IMR-90 (cell line): ENCODE data around the gene FANCE.

Experiments
- POLR2A ChIP-seq: IDR thresholded peaks from 2 replicates; pipeline ENCODE4 v1.6.1; 2012; ENCODE audit warnings: mild to moderate bottlenecking, low read depth, low read length
- RFX5 ChIP-seq: IDR thresholded peaks from 2 replicates; pipeline ENCODE4 v1.8.0; 2012; ENCODE audit warnings: low read depth, mild to moderate bottlenecking, low read length, moderate library complexity
- TF ChIP-seq, protein P1 (sequence below): conservative IDR thresholded peaks from 2 replicates; pipeline ENCODE4 v1.5.1; 2012; ENCODE audit warnings: mild to moderate bottlenecking, low read depth, low read length, improper control_type of control experiment

DNA sequence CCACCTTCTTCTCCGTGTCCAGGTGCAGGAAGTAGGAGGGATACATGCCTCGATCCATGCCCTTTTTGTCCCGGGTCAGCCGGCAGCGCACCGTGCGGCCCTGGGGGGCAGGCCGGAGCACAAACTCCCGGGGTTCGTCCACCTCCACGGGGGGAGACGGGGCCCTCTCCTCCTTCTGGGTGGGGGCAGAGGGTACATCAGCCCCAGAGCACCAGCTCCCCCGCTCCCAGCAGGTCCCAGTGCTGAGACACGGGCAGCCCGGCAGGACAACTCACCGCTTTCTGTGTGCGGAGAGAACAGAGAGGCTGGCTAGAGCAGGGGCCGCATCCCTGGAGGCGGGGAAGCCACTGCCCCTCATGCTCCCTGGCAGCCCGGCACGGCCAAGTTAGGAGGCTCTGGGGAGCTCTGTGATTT is 53.9 kb downstream of the FANCE start:
- TF ChIP-seq POLR2A = no peak
- TF ChIP-seq, protein P1, sequence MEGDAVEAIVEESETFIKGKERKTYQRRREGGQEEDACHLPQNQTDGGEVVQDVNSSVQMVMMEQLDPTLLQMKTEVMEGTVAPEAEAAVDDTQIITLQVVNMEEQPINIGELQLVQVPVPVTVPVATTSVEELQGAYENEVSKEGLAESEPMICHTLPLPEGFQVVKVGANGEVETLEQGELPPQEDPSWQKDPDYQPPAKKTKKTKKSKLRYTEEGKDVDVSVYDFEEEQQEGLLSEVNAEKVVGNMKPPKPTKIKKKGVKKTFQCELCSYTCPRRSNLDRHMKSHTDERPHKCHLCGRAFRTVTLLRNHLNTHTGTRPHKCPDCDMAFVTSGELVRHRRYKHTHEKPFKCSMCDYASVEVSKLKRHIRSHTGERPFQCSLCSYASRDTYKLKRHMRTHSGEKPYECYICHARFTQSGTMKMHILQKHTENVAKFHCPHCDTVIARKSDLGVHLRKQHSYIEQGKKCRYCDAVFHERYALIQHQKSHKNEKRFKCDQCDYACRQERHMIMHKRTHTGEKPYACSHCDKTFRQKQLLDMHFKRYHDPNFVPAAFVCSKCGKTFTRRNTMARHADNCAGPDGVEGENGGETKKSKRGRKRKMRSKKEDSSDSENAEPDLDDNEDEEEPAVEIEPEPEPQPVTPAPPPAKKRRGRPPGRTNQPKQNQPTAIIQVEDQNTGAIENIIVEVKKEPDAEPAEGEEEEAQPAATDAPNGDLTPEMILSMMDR = no peak
- no peak for TF ChIP-seq RFX5
